Endothelial cell (in vitro differentiated cells): ENCODE data around the gene CPPED1. TPM values are rescaled to one million over a fixed set of nuclear protein-coding genes. Genes with fewer than 3 reads are reported as not detected.
A peak's percentile ranks its signal among the peaks of the same experiment; 100 is the strongest.

Source experiments
- DNase-seq: peaks from one replicate; pipeline ENCODE4 v3.0.0; 2021; ENCODE audit warnings: low spot score
- H3K27ac Mint-ChIP-seq: one replicate; pipeline ENCODE4 v1.8.0; 2021; ENCODE audit warnings: mixed read lengths, inconsistent platforms; ENCODE audit not compliant: unreplicated experiment
- H3K27me3 Mint-ChIP-seq: one replicate; pipeline ENCODE4 v1.8.0; 2021; ENCODE audit warnings: mild to moderate bottlenecking, moderate library complexity, mixed read lengths, inconsistent platforms; ENCODE audit not compliant: unreplicated experiment
- H3K36me3 Mint-ChIP-seq: one replicate; pipeline ENCODE4 v1.8.0; 2021; ENCODE audit warnings: mild to moderate bottlenecking, low read depth, mixed read lengths, inconsistent platforms; ENCODE audit not compliant: unreplicated experiment
- H3K4me1 Mint-ChIP-seq: one replicate; pipeline ENCODE4 v1.8.0; 2021; ENCODE audit warnings: mild to moderate bottlenecking, mixed read lengths, inconsistent platforms; ENCODE audit not compliant: unreplicated experiment
- H3K4me3 Mint-ChIP-seq: one replicate; pipeline ENCODE4 v1.8.0; 2021; ENCODE audit warnings: mild to moderate bottlenecking, mixed read lengths, inconsistent platforms; ENCODE audit not compliant: unreplicated experiment
- H3K9me3 Mint-ChIP-seq: one replicate; pipeline ENCODE4 v1.8.0; 2021; ENCODE audit warnings: mixed read lengths, inconsistent platforms; ENCODE audit not compliant: unreplicated experiment
- CTCF ChIP-seq: fragments of 200-600 bp; sonication (generic); IDR thresholded peaks from one replicate; pipeline ENCODE4 v1.5.0; 2021; ENCODE audit warnings: antibody characterized with exemption; ENCODE audit not compliant: unreplicated experiment
- long read RNA-seq: library from polyadenylated mRNA; unstranded; transcript quantifications from one replicate; pipeline ENCODE4 v2.0.0, GENCODE V29; 2020; ENCODE audit not compliant: unreplicated experiment
- total RNA-seq: library from RNA; stranded (reverse); fragmentation: NEBNext Ultra II Directional; extraction: Animal tissue kit (Norgen Biotek cat#: 25700); gene quantifications from one replicate; pipeline ENCODE4 v1.2.1, GENCODE V29; 2021; ENCODE audit not compliant: unreplicated experiment

Gene CPPED1
- 11.6 TPM for total RNA-seq
- long read RNA-seq, full-length matches to known transcripts, result 8 of 9 reads
- long read RNA-seq, partial matches to known transcripts, result 0 of 9 reads
- long read RNA-seq, other reads (novel, unspliced or antisense), result 1 of 9 reads

- H3K27me3 Mint-ChIP-seq, result peaks cover 6% of the 10 kb centered on the region
- no peak within 1 kb of the TSS for H3K27ac Mint-ChIP-seq
- H3K4me1 Mint-ChIP-seq, result peaks cover 20% of the 10 kb centered on the region
- peak within 1 kb of the TSS; percentile 93 for H3K4me3 Mint-ChIP-seq
- no peaks in the 10 kb centered on the region for H3K9me3 Mint-ChIP-seq
- H3K36me3 Mint-ChIP-seq, result no peaks in the 10 kb centered on the region
- DNase-seq, result peak; percentile 85
- TF ChIP-seq CTCF, result no peak
Measured at GRCh38 chr16:12803203-12804093, at the start of gene CPPED1. Gene CPPED1, minus strand, starts transcription at chr16:12803887. Its CDS starts 111 bp downstream, at chr16:12803776.

- Mint-ChIP-seq H3K9me3 (no peaks in the 10 kb centered on the region), H3K4me1 (no peaks in the 10 kb centered on the region), H3K4me3 (no peak overlapping the region), H3K27me3 (no peaks in the 10 kb centered on the region), H3K36me3 (no peaks in the 10 kb centered on the region), H3K27ac (no peak overlapping the region)
- no peak for DNase-seq
- no peak for TF ChIP-seq CTCF
Measured at GRCh38 chr16:12850186-12850585, 46.5 kb upstream of the CPPED1 start.

- H3K36me3 Mint-ChIP-seq, result no peaks in the 10 kb centered on the region
- no peak for DNase-seq
- H3K4me3 Mint-ChIP-seq, result no peak overlapping the region
- H3K27ac Mint-ChIP-seq, result no peak overlapping the region
- no peaks in the 10 kb centered on the region for H3K9me3 Mint-ChIP-seq
- TF ChIP-seq CTCF, result no peak
- no peaks in the 10 kb centered on the region for H3K4me1 Mint-ChIP-seq
- no peaks in the 10 kb centered on the region for H3K27me3 Mint-ChIP-seq
Measured at GRCh38 chr16:12846592-12846991, 42.9 kb upstream of the CPPED1 start.

- no peak for TF ChIP-seq CTCF
- no peaks in the 10 kb centered on the region for H3K27me3 Mint-ChIP-seq
- no peaks in the 10 kb centered on the region for H3K36me3 Mint-ChIP-seq
- H3K9me3 Mint-ChIP-seq, result no peaks in the 10 kb centered on the region
- no peaks in the 10 kb centered on the region for H3K4me1 Mint-ChIP-seq
- no peak overlapping the region for H3K27ac Mint-ChIP-seq
- no peak for DNase-seq
- no peak overlapping the region for H3K4me3 Mint-ChIP-seq
Measured at GRCh38 chr16:12845282-12845681, 41.6 kb upstream of the CPPED1 start.

GRCh38 chr16:12837756-12838155 lies 34.1 kb upstream of the CPPED1 start:
- H3K27me3 Mint-ChIP-seq, result peaks cover 1% of the 10 kb centered on the region
- TF ChIP-seq CTCF, result no peak
- H3K27ac Mint-ChIP-seq, result no peak overlapping the region
- H3K4me3 Mint-ChIP-seq, result no peak overlapping the region
- H3K4me1 Mint-ChIP-seq, result no peaks in the 10 kb centered on the region
- no peak for DNase-seq
- H3K9me3 Mint-ChIP-seq, result no peaks in the 10 kb centered on the region
- H3K36me3 Mint-ChIP-seq, result no peaks in the 10 kb centered on the region
